OCI-LY1 (cell line): Measurements from ENCODE around the gene IGSF10.

Experiments used
- H2AFZ ChIP-seq: fragments of 200-600 bp; sonication (generic), shearing (Covaris generic); 2 replicates; pipeline ENCODE4 v1.6.0; 2014; ENCODE audit warnings: antibody characterized with exemption, mild to moderate bottlenecking, low read length
- H3F3A ChIP-seq: fragments of 200-600 bp; sonication (generic), shearing (Covaris generic); 2 replicates; pipeline ENCODE4 v1.6.0; 2014; ENCODE audit warnings: mild to moderate bottlenecking, antibody characterized with exemption, low read length, moderate library complexity; ENCODE audit not compliant: insufficient read depth
- H3K27ac ChIP-seq: fragments of 200-600 bp; sonication (generic); 2 replicates; pipeline ENCODE4 v1.5.1; 2014; ENCODE audit warnings: low read length, mixed run types, mild to moderate bottlenecking, low read depth; ENCODE audit not compliant: poor library complexity, severe bottlenecking
- H3K27me3 ChIP-seq: fragments of 200-600 bp; sonication (generic); 2 replicates; pipeline ENCODE4 v1.6.0; 2014; ENCODE audit warnings: antibody characterized with exemption, mild to moderate bottlenecking, low read length, moderate library complexity; ENCODE audit not compliant: insufficient read depth
- H3K36me3 ChIP-seq: fragments of 200-600 bp; sonication (generic); 2 replicates; pipeline ENCODE4 v1.6.1; 2014; ENCODE audit warnings: mild to moderate bottlenecking, antibody characterized with exemption, low read length, moderate library complexity, mixed read lengths; ENCODE audit not compliant: insufficient read depth
- H3K4me1 ChIP-seq: fragments of 200-600 bp; sonication (generic); 2 replicates; pipeline ENCODE4 v1.5.1; 2014; ENCODE audit warnings: mild to moderate bottlenecking, low read length, moderate library complexity; ENCODE audit not compliant: insufficient read depth, severe bottlenecking
- H3K4me2 ChIP-seq: fragments of 200-600 bp; sonication (generic), shearing (Covaris generic); 2 replicates; pipeline ENCODE4 v1.6.1; 2014; ENCODE audit warnings: low read length
- H3K4me3 ChIP-seq: fragments of 200-600 bp; sonication (generic); 2 replicates; pipeline ENCODE4 v1.5.1; 2014; ENCODE audit warnings: low read length, low read depth, mild to moderate bottlenecking, mixed read lengths; ENCODE audit not compliant: poor library complexity, severe bottlenecking
- H3K79me2 ChIP-seq: fragments of 200-600 bp; shearing (Covaris generic); 2 replicates; pipeline ENCODE4 v1.6.1; 2016; ENCODE audit warnings: mixed run types, low read length, mixed read lengths; ENCODE audit not compliant: insufficient read depth
- H3K9ac ChIP-seq: fragments of 200-600 bp; sonication (generic), shearing (Covaris generic); 2 replicates; pipeline ENCODE4 v1.6.1; 2014; ENCODE audit warnings: mild to moderate bottlenecking, low read length, mixed read lengths
- H3K9me2 ChIP-seq: fragments of 200-600 bp; sonication (generic), shearing (Covaris generic); 2 replicates; pipeline ENCODE4 v1.6.1; 2014; ENCODE audit warnings: low read depth, mild to moderate bottlenecking, low read length, mixed read lengths
- H3K9me3 ChIP-seq: fragments of 200-600 bp; shearing (Covaris generic); 2 replicates; pipeline ENCODE4 v1.6.1; 2014; ENCODE audit warnings: low read length, mixed read lengths
- H4K20me1 ChIP-seq: fragments of 200-600 bp; sonication (generic), shearing (Covaris generic); 2 replicates; pipeline ENCODE4 v1.6.0; 2016; ENCODE audit warnings: mild to moderate bottlenecking, low read length; ENCODE audit not compliant: insufficient read depth
- EZH2 ChIP-seq: fragments of 200-600 bp; sonication (generic), shearing (Covaris generic); IDR thresholded peaks from 2 replicates; pipeline ENCODE4 v1.8.0; 2017; ENCODE audit warnings: borderline replicate concordance, mixed run types, mild to moderate bottlenecking, antibody characterized with exemption, low read length, moderate library complexity, mixed read lengths
- TF ChIP-seq, protein P1 (sequence below): fragments of 200-600 bp; sonication (generic), shearing (Covaris generic); IDR thresholded peaks from 2 replicates; pipeline ENCODE4 v1.5.1; 2017; ENCODE audit warnings: mild to moderate bottlenecking, antibody characterized with exemption, low read length, moderate library complexity, mixed read lengths

Gene IGSF10

DNA sequence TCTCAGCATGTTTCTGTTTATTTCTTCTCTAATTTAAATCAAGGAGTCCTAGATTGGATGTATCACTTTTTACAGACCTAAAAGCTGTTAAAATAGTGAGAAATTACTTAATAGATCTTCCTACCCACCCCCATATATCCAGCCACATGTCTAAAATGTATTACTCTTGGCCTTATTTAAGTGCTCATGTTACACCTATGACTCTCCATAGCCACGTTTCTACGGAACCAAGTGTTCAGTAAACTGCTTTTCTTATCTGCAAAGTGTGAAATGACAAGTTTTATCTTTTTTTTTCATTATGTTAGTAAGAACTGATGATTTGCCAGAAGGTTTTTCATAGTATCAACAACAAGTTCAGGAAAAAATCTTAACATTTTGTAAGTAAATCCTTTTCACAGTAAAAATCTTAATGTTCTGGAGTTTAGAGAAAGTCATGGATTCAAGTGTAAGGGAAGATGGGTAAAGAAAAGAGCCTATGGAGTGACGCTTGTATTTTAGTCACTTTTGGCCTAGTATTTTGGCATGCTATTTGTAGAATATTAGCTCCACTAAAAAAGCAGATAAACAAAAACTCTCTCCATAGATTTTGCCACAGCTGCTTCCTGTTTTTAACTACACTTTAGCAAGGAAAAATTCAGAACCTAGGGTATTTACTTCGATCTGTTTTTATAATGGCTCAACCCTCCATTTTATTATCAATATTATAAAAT lies 41.2 kb upstream of the IGSF10 start:
- Histone ChIP-seq H2AFZ (no peak overlapping the region), H3K9me2 (no peaks in the 10 kb centered on the region), H3K4me3 (no peak overlapping the region), H3K9me3 (no peaks in the 10 kb centered on the region), H3K27me3 (no peaks in the 10 kb centered on the region), H3K27ac (no peak overlapping the region), H3F3A (no peaks in the 10 kb centered on the region), H3K79me2 (no peaks in the 10 kb centered on the region), H3K9ac (no peak overlapping the region), H4K20me1 (no peaks in the 10 kb centered on the region), H3K36me3 (no peaks in the 10 kb centered on the region), H3K4me1 (no peaks in the 10 kb centered on the region), H3K4me2 (no peak overlapping the region)
- no peak for TF ChIP-seq EZH2

- no peak overlapping the region for H3K4me3 ChIP-seq
- H3K4me1 ChIP-seq: no peaks in the 10 kb centered on the region
- no peaks in the 10 kb centered on the region for H3K9me3 ChIP-seq
- no peaks in the 10 kb centered on the region for H4K20me1 ChIP-seq
- H3K4me2 ChIP-seq: no peak overlapping the region
- H3K9ac ChIP-seq: no peak overlapping the region
- no peak for TF ChIP-seq EZH2
- TF ChIP-seq, protein P1, sequence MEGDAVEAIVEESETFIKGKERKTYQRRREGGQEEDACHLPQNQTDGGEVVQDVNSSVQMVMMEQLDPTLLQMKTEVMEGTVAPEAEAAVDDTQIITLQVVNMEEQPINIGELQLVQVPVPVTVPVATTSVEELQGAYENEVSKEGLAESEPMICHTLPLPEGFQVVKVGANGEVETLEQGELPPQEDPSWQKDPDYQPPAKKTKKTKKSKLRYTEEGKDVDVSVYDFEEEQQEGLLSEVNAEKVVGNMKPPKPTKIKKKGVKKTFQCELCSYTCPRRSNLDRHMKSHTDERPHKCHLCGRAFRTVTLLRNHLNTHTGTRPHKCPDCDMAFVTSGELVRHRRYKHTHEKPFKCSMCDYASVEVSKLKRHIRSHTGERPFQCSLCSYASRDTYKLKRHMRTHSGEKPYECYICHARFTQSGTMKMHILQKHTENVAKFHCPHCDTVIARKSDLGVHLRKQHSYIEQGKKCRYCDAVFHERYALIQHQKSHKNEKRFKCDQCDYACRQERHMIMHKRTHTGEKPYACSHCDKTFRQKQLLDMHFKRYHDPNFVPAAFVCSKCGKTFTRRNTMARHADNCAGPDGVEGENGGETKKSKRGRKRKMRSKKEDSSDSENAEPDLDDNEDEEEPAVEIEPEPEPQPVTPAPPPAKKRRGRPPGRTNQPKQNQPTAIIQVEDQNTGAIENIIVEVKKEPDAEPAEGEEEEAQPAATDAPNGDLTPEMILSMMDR: no peak
- no peaks in the 10 kb centered on the region for H3K79me2 ChIP-seq
- H2AFZ ChIP-seq: no peak overlapping the region
- H3K9me2 ChIP-seq: no peaks in the 10 kb centered on the region
- no peaks in the 10 kb centered on the region for H3F3A ChIP-seq
- H3K27ac ChIP-seq: no peak overlapping the region
- H3K36me3 ChIP-seq: no peaks in the 10 kb centered on the region
- H3K27me3 ChIP-seq: no peaks in the 10 kb centered on the region
Observed at GRCh38 chr3:151501171-151501922, 40.5 kb upstream of the IGSF10 start.

GRCh38 chr3:151499168-151499567 lies 38.3 kb upstream of the IGSF10 start:
- no peaks in the 10 kb centered on the region for H3F3A ChIP-seq
- no peak overlapping the region for H2AFZ ChIP-seq
- no peak for TF ChIP-seq EZH2
- TF ChIP-seq, protein P1: no peak
- H3K9me2 ChIP-seq: no peaks in the 10 kb centered on the region
- no peaks in the 10 kb centered on the region for H3K36me3 ChIP-seq
- no peak overlapping the region for H3K4me2 ChIP-seq
- H3K4me1 ChIP-seq: no peaks in the 10 kb centered on the region
- H3K27me3 ChIP-seq: no peaks in the 10 kb centered on the region
- no peaks in the 10 kb centered on the region for H3K9me3 ChIP-seq
- H4K20me1 ChIP-seq: no peaks in the 10 kb centered on the region
- no peaks in the 10 kb centered on the region for H3K79me2 ChIP-seq
- H3K4me3 ChIP-seq: no peak overlapping the region
- no peak overlapping the region for H3K27ac ChIP-seq
- no peak overlapping the region for H3K9ac ChIP-seq
